Kidney (tissue), 14 donors: Measurements from ENCODE around the gene BRINP2. TPM values are rescaled to one million over a fixed set of nuclear protein-coding genes. Genes with fewer than 3 reads are reported as not detected.

Experiments used
- DNase-seq, 5 donors: peaks; one replicate each; pipeline ENCODE4 v3.0.0-alpha.2; 2013 to 2020
- FAIRE-seq: peaks from 2 replicates; lab custom pipeline; 2012; peaks lifted over from hg19 to GRCh38; lab: Jason Lieb, UNC
- H3K27ac ChIP-seq, 2 donors: one replicate each; pipeline ENCODE4 v1.7.0; 2013; ENCODE audit warnings: low read depth in 2 of 2, low read length in 2 of 2, inconsistent platforms in 1 of 2
- H3K27me3 ChIP-seq: one replicate; pipeline ENCODE4 v1.7.1; 2013; ENCODE audit warnings: low read length, inconsistent platforms; ENCODE audit not compliant: control insufficient read depth, insufficient read depth
- H3K36me3 ChIP-seq, 3 donors: one replicate each; pipeline versions ENCODE4 v1.7.0 to v1.7.1; 2013; ENCODE audit warnings: low read length in 3 of 3, control low read depth in 1 of 3, inconsistent platforms in 1 of 3; ENCODE audit not compliant: insufficient read depth in 3 of 3, control insufficient read depth in 2 of 3
- H3K4me1 ChIP-seq, 3 donors: one replicate each; pipeline versions ENCODE4 v1.7.0 to v1.7.1; 2013; ENCODE audit warnings: low read length in 3 of 3, inconsistent platforms in 1 of 3, low read depth in 1 of 3; ENCODE audit not compliant: control insufficient read depth in 2 of 3, insufficient read depth in 2 of 3
- H3K4me3 ChIP-seq, 3 donors: one replicate each; pipeline versions ENCODE4 v1.7.0 to v1.8.1; 2013; ENCODE audit warnings: low read length in 3 of 3, control low read depth in 1 of 3, inconsistent platforms in 1 of 3
- H3K9ac ChIP-seq, 3 donors: one replicate each; pipeline versions ENCODE4 v1.7.0 to v1.7.1; 2013; ENCODE audit warnings: low read length in 3 of 3, control low read depth in 1 of 3, inconsistent platforms in 1 of 3
- H3K9me3 ChIP-seq, 3 donors: one replicate each; pipeline versions ENCODE4 v1.7.0 to v1.7.1; 2013; ENCODE audit warnings: low read length in 3 of 3, control low read depth in 1 of 3, inconsistent platforms in 1 of 3; ENCODE audit not compliant: control insufficient read depth in 2 of 3, insufficient read depth in 1 of 3
- intact Hi-C: fragments of 100-400 bp; cut with DNase I; formaldehyde crosslinking; loops from one replicate; pipeline ENCODE4 v1.11.1; 2022
- polyA plus RNA-seq: library from polyadenylated mRNA; stranded (reverse); fragments of 350-450 nt; fragmentation: Illumina TruSeq; extraction: RNeasy Lipid Tissue Mini Kit (QIAGEN cat#74804); gene quantifications from one replicate; pipeline ENCODE4 v1.2.3, GENCODE V29; 2014; ENCODE audit warnings: low read depth, low replicate concordance; ENCODE audit not compliant: insufficient read depth
- total RNA-seq: library from RNA; stranded (reverse); fragmentation: NEBNext Ultra II Directional; extraction: Animal tissue kit (Norgen Biotek cat#: 25700); gene quantifications from one replicate; pipeline ENCODE4 v1.2.1, GENCODE V29; 2021
- TF ChIP-seq, protein P1 (sequence below): IDR thresholded peaks from 3 replicates; pipeline ENCODE4 v1.5.1; 2012; ENCODE audit warnings: mild to moderate bottlenecking, moderate library complexity, borderline replicate concordance; ENCODE audit not compliant: insufficient read depth; ENCODE audit errors: extremely low read depth
- donor health status: control.
- donor health status: control.
- donor health status: control.
- donor health status: control.
- donor health status: control.
- donor health status: DM: yes; HTN: yes; CAD: no.
- donor health status: Normal renal cell carcinoma (clear cell type).

Gene BRINP2
- total and polyA plus RNA-seq, 2 donors from 2014 or later, result not detected

GRCh38 chr1:177190308-177190970, 19.7 kb downstream of the BRINP2 start:
- H3K27me3 ChIP-seq, result no peaks in the 10 kb centered on the region
- intact Hi-C loops, result no loop called here
- H3K9me3 ChIP-seq, result no peaks in the 10 kb centered on the region
- no peak overlapping the region for H3K27ac ChIP-seq
- no peak for FAIRE-seq
- no peak overlapping the region for H3K4me3 ChIP-seq
- H3K9ac ChIP-seq, result no peak overlapping the region
- TF ChIP-seq, protein P1, sequence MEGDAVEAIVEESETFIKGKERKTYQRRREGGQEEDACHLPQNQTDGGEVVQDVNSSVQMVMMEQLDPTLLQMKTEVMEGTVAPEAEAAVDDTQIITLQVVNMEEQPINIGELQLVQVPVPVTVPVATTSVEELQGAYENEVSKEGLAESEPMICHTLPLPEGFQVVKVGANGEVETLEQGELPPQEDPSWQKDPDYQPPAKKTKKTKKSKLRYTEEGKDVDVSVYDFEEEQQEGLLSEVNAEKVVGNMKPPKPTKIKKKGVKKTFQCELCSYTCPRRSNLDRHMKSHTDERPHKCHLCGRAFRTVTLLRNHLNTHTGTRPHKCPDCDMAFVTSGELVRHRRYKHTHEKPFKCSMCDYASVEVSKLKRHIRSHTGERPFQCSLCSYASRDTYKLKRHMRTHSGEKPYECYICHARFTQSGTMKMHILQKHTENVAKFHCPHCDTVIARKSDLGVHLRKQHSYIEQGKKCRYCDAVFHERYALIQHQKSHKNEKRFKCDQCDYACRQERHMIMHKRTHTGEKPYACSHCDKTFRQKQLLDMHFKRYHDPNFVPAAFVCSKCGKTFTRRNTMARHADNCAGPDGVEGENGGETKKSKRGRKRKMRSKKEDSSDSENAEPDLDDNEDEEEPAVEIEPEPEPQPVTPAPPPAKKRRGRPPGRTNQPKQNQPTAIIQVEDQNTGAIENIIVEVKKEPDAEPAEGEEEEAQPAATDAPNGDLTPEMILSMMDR, result no peak
- no peak for DNase-seq
- no peaks in the 10 kb centered on the region for H3K4me1 ChIP-seq
- no peaks in the 10 kb centered on the region for H3K36me3 ChIP-seq

- TF ChIP-seq, protein P1, result no peak
- Histone ChIP-seq H3K27ac (no peak overlapping the region), H3K4me1 (no peaks in the 10 kb centered on the region), H3K27me3 (no peaks in the 10 kb centered on the region), H3K9me3 (no peaks in the 10 kb centered on the region), H3K9ac (no peak overlapping the region), H3K4me3 (no peak overlapping the region), H3K36me3 (no peaks in the 10 kb centered on the region)
- intact Hi-C loops, result no loop called here
- DNase-seq (no peak), FAIRE-seq (no peak)
Measured at GRCh38 chr1:177198243-177198642, 27.5 kb downstream of the BRINP2 start.

- DNase-seq (no peak), FAIRE-seq (no peak)
- no peak overlapping the region for H3K4me3 ChIP-seq
- no peak overlapping the region for H3K9ac ChIP-seq
- no peaks in the 10 kb centered on the region for H3K27me3 ChIP-seq
- H3K9me3 ChIP-seq, result no peaks in the 10 kb centered on the region
- H3K4me1 ChIP-seq, result no peaks in the 10 kb centered on the region
- H3K36me3 ChIP-seq, result no peaks in the 10 kb centered on the region
- TF ChIP-seq, protein P1, result no peak
- intact Hi-C loops, result no loop called here
- no peak overlapping the region for H3K27ac ChIP-seq
Measured at GRCh38 chr1:177200290-177200689, 29.5 kb downstream of the BRINP2 start.
